Adrenal gland (tissue), 12 donors: ENCODE measurements around the gene KRTCAP2. TPM values are rescaled to one million over a fixed set of nuclear protein-coding genes. Genes with fewer than 3 reads are reported as not detected.
"Not testable (repeated sequence)": the region's sequence is repeated elsewhere in the genome, so short reads cannot be mapped to it uniquely, and the experiment has no call there.

Source experiments
- DNase-seq, 7 donors: peaks; one replicate each; pipeline ENCODE4 v3.0.0-alpha.2; 2019 to 2020
- H3K27ac ChIP-seq, 5 donors: fragments of 200-600 bp; sonication (generic) in 4 of 5; 1 replicate in 3 of 5; 2 replicates in 2 of 5; pipeline versions ENCODE4 v1.5.1 to v1.8.0; 2016 to 2020; ENCODE audit warnings: mild to moderate bottlenecking in 1 of 5
- H3K27me3 ChIP-seq: fragments of 200-600 bp; 2 replicates; pipeline ENCODE4 v1.8.0; 2021
- H3K36me3 ChIP-seq, 2 donors: fragments of 200-600 bp; replicated peaks in 1 of 2; 1 replicate in 1 of 2; 2 replicates in 1 of 2; pipeline versions ENCODE4 v1.5.1 to v1.8.0; 2018 to 2022
- H3K4me1 ChIP-seq, 2 donors: fragments of 200-600 bp; replicated peaks in 1 of 2; 1 replicate in 1 of 2; 2 replicates in 1 of 2; pipeline versions ENCODE4 v1.5.1 to v1.8.0; 2018 to 2021
- H3K4me3 ChIP-seq, 4 donors: fragments of 200-600 bp; sonication (generic) in 3 of 4; one replicate each; pipeline ENCODE4 v1.5.1; 2016 to 2018
- H3K9me3 ChIP-seq, 3 donors: fragments of 200-600 bp; sonication (generic) in 1 of 3; replicated peaks in 1 of 3; 1 replicate in 2 of 3; 2 replicates in 1 of 3; pipeline versions ENCODE4 v1.5.1 to v1.8.0; 2016 to 2021
- CTCF ChIP-seq, 6 experiments: fragments of 450-650 bp in 4 of 6; fragments of 200-600 bp in 2 of 6; sonication (generic) in 1 of 6; IDR thresholded peaks; 1 replicate in 5 of 6; 2 replicates in 1 of 6; pipeline versions ENCODE4 v1.5.1 to v1.8.0; 2016 to 2021; ENCODE audit warnings: antibody characterized with exemption in 6 of 6, mild to moderate bottlenecking in 2 of 6, moderate library complexity in 1 of 6
- POLR2A ChIP-seq, 2 donors: fragments of 450-650 bp; IDR thresholded peaks; one replicate each; pipeline ENCODE4 v1.6.1; 2017; ENCODE audit warnings: antibody characterized with exemption in 2 of 2, mild to moderate bottlenecking in 2 of 2, moderate library complexity in 1 of 2
- WGBS, 4 donors: extraction: QIAGEN DNeasy Blood & Tissue Kit in 2 of 4; methylation state at CpG; one replicate each; pipeline versions ENCODE4 v1.1.5 to v1.1.7; 2013 to 2017; 5-methylcytosine and 5-hydroxymethylcytosine counted together
- intact Hi-C, 2 donors: fragments of 100-400 bp; cut with DNase I; formaldehyde crosslinking; loops; one replicate each; pipeline versions ENCODE4 v1.14.1 to v1.15.0; 2022 to 2023
- polyA plus RNA-seq, 3 donors: library from polyadenylated mRNA; stranded (reverse); fragments of 200-250 nt in 2 of 3; fragments of 350-450 nt in 1 of 3; fragmentation: Illumina TruSeq in 1 of 3; extraction: RNeasy Lipid Tissue Mini Kit (QIAGEN cat#74804) in 1 of 3; gene quantifications; one replicate each; pipeline ENCODE4 v1.2.3, GENCODE V29; 2013 to 2014
- total RNA-seq, 9 donors: library from RNA; depleted of rRNA in 4 of 9; stranded (reverse); fragments of >200 nt in 4 of 9; fragments of 120-200 nt in 1 of 9; fragmentation: NEBNext Ultra II Directional in 1 of 9; extraction: Animal tissue kit (Norgen Biotek cat#: 25700) in 1 of 9; gene quantifications; one replicate each; pipeline versions ENCODE4 v1.1.0 to v1.2.4, GENCODE V29; 2013 to 2023
- donor health status: healthy with polysubstance abuse.
- donor health status: Bipolar disorder and iron deficiency.
- donor health status: DM: yes; HTN: yes; CAD: no.
- donor health status: DM: no; HTN: no; CAD: no.
- donor health status: DM: no; HTN: no; CAD: no.
- donor health status: DM: yes; HTN: yes; CAD: no.

KRTCAP2 gene
- total and polyA plus RNA-seq, 12 donors = 76.1 to 806 (median 191) TPM

- H3K4me1 ChIP-seq = peaks cover 26 to 45% of the 10 kb centered on the region in 2 donors
- DNase-seq = peak in 3 of 7 donors; percentile 21 to 44 (median 43)
- H3K27me3 ChIP-seq = no peaks in the 10 kb centered on the region
- no peaks in the 10 kb centered on the region for H3K36me3 ChIP-seq
- peak overlapping the region in 2 of 4 donors; percentile 14 to 59 for H3K4me3 ChIP-seq
- no peaks in the 10 kb centered on the region for H3K9me3 ChIP-seq
- TF ChIP-seq POLR2A (IDR thresholded peaks at IDR 0.05) (no peak), CTCF (IDR thresholded peaks at IDR 0.05) (no peak)
- peak overlapping the region in 4 of 5 donors; percentile 45 to 91 (median 73) for H3K27ac ChIP-seq
- 24 to 30% (median 28%) methylated on average over 8 to 27 of the region's 27 CpGs for WGBS, 4 donors
- intact Hi-C loops = no loop called here
Measured at GRCh38 chr1:155195201-155196102, 22.3 kb upstream of the KRTCAP2 start.

GRCh38 chr1:155193991-155194240, 20.8 kb upstream of the KRTCAP2 start:
- intact Hi-C loops, H3K27me3 ChIP-seq, H3K9me3 ChIP-seq, DNase-seq, H3K36me3 ChIP-seq: not testable (repeated sequence)
- Histone ChIP-seq H3K27ac (peak overlapping the region in 4 of 5 donors; percentile 60 to 91 (median 73)), H3K4me3 (peak overlapping the region in 3 of 4 donors; percentile 1 to 59 (median 25)), H3K4me1 (peaks cover 26 to 45% of the 10 kb centered on the region in 2 donors)
- 6 to 14% (median 10%) methylated on average over 9 to 16 of the region's 16 CpGs for WGBS, 4 donors

GRCh38 chr1:155193275-155193990, 20.3 kb upstream of the KRTCAP2 start:
- Histone ChIP-seq H3K9me3 (no peaks in the 10 kb centered on the region), H3K4me3 (peak overlapping the region in 3 of 4 donors; percentile 1 to 59 (median 25)), H3K4me1 (peaks cover 26 to 45% of the 10 kb centered on the region in 2 donors), H3K36me3 (no peaks in the 10 kb centered on the region), H3K27me3 (no peaks in the 10 kb centered on the region), H3K27ac (peak overlapping the region; percentile 39 to 91 (median 60))
- WGBS, 4 donors = 1% methylated on average over 22 to 38 of the region's 38 CpGs
- DNase-seq = peak; percentile 84 to 90 (median 87)
- TF ChIP-seq CTCF (IDR thresholded peaks at IDR 0.05) = peak; percentile 93 to 97 (median 95)
- TF ChIP-seq POLR2A (IDR thresholded peaks at IDR 0.05) = peak in 1 of 2 donors; percentile 52
- intact Hi-C loops = no loop called here

GRCh38 chr1:155192346-155193274, 19.5 kb upstream of the KRTCAP2 start:
- intact Hi-C loops = no loop called here
- WGBS, 4 donors = 27 to 50% (median 47%) methylated on average over 9 to 20 of the region's 20 CpGs
- Histone ChIP-seq H3K4me3 (peak overlapping the region in 1 of 4 donors; percentile 59), H3K27me3 (no peaks in the 10 kb centered on the region), H3K9me3 (no peaks in the 10 kb centered on the region), H3K27ac (peak overlapping the region in 4 of 5 donors; percentile 39 to 91 (median 70)), H3K4me1 (peaks cover 24 to 40% of the 10 kb centered on the region in 2 donors), H3K36me3 (no peaks in the 10 kb centered on the region)
- no peak for TF ChIP-seq POLR2A (IDR thresholded peaks at IDR 0.05)
- no peak for TF ChIP-seq CTCF (IDR thresholded peaks at IDR 0.05)
- DNase-seq = peak in 1 of 7 donors; percentile 42
